Small intestine (tissue), 7 donors: ENCODE results near the gene SYT1. TPM values are rescaled to one million over a fixed set of nuclear protein-coding genes. Genes with fewer than 3 reads are reported as not detected.

Source experiments
- DNase-seq, 2 donors: peaks; one replicate each; pipeline versions ENCODE4 v3.0.0 to v3.0.0-alpha.2; 2013
- FAIRE-seq: peaks from 2 replicates; lab custom pipeline; 2012; peaks lifted over from hg19 to GRCh38; lab: Jason Lieb, UNC
- H3K27ac ChIP-seq, 3 donors: one replicate each; pipeline ENCODE4 v1.5.1; 2013; ENCODE audit warnings: low read length in 2 of 3, mild to moderate bottlenecking in 2 of 3, control low read depth in 1 of 3, inconsistent platforms in 1 of 3, low read depth in 1 of 3, moderate library complexity in 1 of 3
- H3K27me3 ChIP-seq, 3 donors: one replicate each; pipeline ENCODE4 v1.6.1; 2013; ENCODE audit warnings: low read length in 3 of 3, inconsistent platforms in 1 of 3; ENCODE audit not compliant: control insufficient read depth in 3 of 3, insufficient read depth in 3 of 3
- H3K36me3 ChIP-seq, 3 donors: one replicate each; pipeline ENCODE4 v1.6.1; 2013; ENCODE audit warnings: low read length in 3 of 3, inconsistent platforms in 1 of 3, low read depth in 1 of 3, mild to moderate bottlenecking in 1 of 3, moderate library complexity in 1 of 3; ENCODE audit not compliant: control insufficient read depth in 3 of 3, insufficient read depth in 2 of 3
- H3K4me1 ChIP-seq, 3 donors: one replicate each; pipeline ENCODE4 v1.6.1; 2013; ENCODE audit warnings: low read length in 2 of 3, inconsistent platforms in 1 of 3, low read depth in 1 of 3, mild to moderate bottlenecking in 1 of 3, moderate library complexity in 1 of 3; ENCODE audit not compliant: control insufficient read depth in 3 of 3, insufficient read depth in 2 of 3
- H3K4me3 ChIP-seq, 3 donors: one replicate each; pipeline ENCODE4 v1.5.1; 2013; ENCODE audit warnings: low read length in 3 of 3, control low read depth in 1 of 3, inconsistent platforms in 1 of 3, low read depth in 1 of 3, mild to moderate bottlenecking in 1 of 3, moderate library complexity in 1 of 3
- H3K9me3 ChIP-seq, 2 donors: one replicate each; pipeline ENCODE4 v1.6.1; 2013; ENCODE audit warnings: low read depth in 1 of 2, low read length in 1 of 2; ENCODE audit not compliant: control insufficient read depth in 2 of 2, insufficient read depth in 1 of 2
- WGBS, 3 donors: extraction: QIAGEN DNeasy Blood & Tissue Kit; methylation state at CpG; one replicate each; pipeline ENCODE4 v1.1.7; 2013; 5-methylcytosine and 5-hydroxymethylcytosine counted together
- polyA plus RNA-seq, 4 donors: library from polyadenylated mRNA; stranded (reverse) in 3 of 4; unstranded in 1 of 4; fragments of 200-250 nt in 3 of 4; fragments of 120-200 nt in 1 of 4; gene quantifications; one replicate each; pipeline versions ENCODE4 v1.2.1 to v1.2.3, GENCODE V29; 2013
- donor health status: healthy with polysubstance abuse.
- donor health status: control.
- donor health status: control.
- donor health status: Bipolar disorder and iron deficiency.
- donor health status: healthy.

SYT1 gene
- polyA plus RNA-seq, 4 donors = 1.3 to 11.3 TPM; not detected in 2

DNA sequence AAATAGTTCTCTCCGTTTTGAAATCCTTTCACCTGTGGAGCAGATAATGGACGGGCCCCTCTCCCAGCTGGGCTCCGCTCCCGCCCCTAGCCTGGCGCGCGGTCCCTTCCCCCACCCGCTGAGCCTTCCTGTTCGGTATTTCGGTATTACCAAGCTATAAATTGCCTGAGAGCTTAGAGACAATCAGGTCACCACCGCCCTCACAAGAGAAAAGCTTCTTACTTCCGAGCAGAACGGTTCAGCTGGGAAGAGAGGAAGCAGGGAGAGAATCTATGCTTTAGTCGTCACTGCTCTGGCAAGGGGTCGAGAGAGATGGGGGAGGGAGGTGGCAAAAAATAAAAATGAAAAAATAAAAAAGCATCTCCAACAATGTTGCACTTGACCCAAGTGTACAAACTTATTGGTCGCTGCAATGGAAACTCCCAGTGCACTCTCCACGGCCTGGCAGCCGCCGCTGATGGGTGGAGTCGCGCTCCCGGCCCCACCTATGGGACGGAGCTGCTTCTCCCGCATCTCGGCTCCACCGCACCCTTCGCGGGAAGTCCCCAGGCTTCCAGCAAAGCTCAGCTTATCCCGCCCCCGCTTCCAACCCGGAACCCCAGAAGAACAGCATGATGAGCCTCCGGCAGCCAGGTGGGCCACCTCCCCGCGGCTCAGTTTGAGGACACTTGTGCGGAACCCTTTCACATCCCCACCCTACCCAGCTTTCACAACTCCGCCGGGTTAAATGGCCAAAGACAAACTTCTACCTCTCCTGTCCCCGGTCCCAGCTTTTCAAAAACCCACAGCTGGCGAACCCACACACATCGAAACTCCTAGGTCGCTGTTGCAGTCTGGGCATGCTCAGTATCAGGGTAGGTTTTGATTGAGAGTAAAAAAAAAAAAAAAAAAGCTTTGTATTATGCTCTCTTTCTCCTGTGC is 832 bp upstream of the SYT1 start:
- Histone ChIP-seq H3K36me3 (no peaks in the 10 kb centered on the region), H3K4me3 (peak overlapping the region; percentile 4 to 55 (median 13)), H3K4me1 (no peaks in the 10 kb centered on the region), H3K27me3 (peaks cover 0 to 25% (median 3%) of the 10 kb centered on the region in 3 donors), H3K27ac (peak overlapping the region in 1 of 3 donors; percentile 48), H3K9me3 (no peaks in the 10 kb centered on the region)
- no peak for FAIRE-seq
- DNase-seq = peak in 1 of 2 donors; percentile 32
- 2 to 6% (median 5%) methylated on average over 39 to 41 of the region's 41 CpGs for WGBS, 3 donors

DNA sequence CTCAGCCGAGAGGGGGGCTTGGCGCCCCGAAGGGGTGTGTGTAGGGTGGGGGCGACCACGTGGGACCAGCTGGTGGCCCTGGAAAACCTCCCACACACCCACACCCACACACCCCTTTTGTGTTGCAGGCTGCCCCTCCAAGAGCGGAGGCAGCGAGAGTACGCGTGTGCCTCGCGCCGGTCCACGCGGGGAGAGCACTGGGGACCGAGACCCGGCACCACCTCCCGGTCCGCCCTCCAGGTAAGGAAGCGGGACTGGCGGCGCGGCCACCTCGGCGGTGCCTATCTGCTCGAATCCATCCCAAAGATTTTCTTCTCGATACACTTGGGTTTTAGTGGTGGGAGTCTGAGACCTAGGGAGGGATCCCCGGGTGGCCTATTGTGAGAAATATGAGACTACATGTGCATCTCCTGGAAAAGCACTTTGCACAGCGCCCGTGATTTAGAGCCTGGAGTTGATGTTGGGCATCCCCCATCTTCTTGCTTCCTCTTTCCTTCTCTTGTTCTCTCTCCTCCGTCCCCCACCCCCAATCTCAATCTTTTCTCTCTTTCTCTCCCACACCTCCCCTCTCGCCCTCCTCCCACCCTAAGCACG is 393 bp downstream of the SYT1 start:
- Histone ChIP-seq H3K36me3 (no peaks in the 10 kb centered on the region), H3K27ac (no peak overlapping the region), H3K4me3 (peak overlapping the region in 1 of 3 donors; percentile 55), H3K4me1 (no peaks in the 10 kb centered on the region), H3K27me3 (peaks cover 0 to 25% (median 3%) of the 10 kb centered on the region in 3 donors), H3K9me3 (no peaks in the 10 kb centered on the region)
- no peak for FAIRE-seq
- WGBS, 3 donors = 4 to 16% (median 13%) methylated on average over 26 to 31 of the region's 32 CpGs
- DNase-seq = peak in 1 of 2 donors; percentile 3

DNA sequence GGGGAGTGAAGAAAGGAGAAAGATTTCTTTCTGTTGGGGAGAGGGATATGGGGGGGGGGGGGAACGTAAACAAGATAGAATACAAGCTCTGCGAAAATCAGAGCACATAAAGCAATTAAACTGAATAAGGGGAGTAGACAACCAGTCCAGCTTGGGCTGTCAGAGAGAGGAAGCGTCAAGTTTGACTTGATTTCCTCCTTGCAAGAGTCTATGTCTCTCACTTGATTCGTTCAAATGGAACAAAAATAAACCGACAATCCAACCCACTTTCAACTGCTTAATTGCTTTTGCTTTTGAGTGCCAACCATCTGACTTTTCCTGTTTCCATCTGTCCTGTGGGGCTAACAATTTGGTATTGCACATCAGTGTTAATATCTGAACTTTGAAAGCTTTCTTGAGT is 942 bp downstream of the SYT1 start:
- H3K4me3 ChIP-seq = peak overlapping the region in 1 of 3 donors; percentile 55
- peaks cover 0 to 25% (median 3%) of the 10 kb centered on the region in 3 donors for H3K27me3 ChIP-seq
- no peaks in the 10 kb centered on the region for H3K36me3 ChIP-seq
- no peak overlapping the region for H3K27ac ChIP-seq
- no peak for FAIRE-seq
- H3K4me1 ChIP-seq = no peaks in the 10 kb centered on the region
- WGBS, 3 donors = 7 to 12% (median 9%) methylated on average over 5 of the region's 5 CpGs
- DNase-seq = no peak
- H3K9me3 ChIP-seq = no peaks in the 10 kb centered on the region

DNA sequence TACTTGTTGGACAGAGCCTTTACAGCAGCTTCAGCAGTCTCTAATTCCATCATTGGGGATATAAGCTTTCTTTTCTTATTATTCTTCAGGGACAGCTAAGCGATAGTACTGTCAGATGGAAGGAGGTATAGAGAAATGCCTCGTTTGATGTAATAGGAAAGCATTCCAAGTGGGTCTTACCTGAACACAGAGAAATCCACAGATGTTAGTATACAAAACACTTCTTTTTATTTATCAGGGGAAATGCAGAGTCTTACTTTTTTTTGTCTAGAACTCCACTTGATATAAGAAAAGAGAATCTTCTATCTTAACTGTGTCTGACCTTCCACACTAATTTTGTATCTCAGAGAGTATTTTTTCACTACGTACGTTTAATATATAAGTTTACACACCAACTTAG is 1.9 kb downstream of the SYT1 start:
- FAIRE-seq = no peak
- Histone ChIP-seq H3K27me3 (peaks cover 0 to 25% (median 3%) of the 10 kb centered on the region in 3 donors), H3K4me1 (no peaks in the 10 kb centered on the region), H3K9me3 (no peaks in the 10 kb centered on the region), H3K36me3 (no peaks in the 10 kb centered on the region), H3K4me3 (no peak overlapping the region), H3K27ac (no peak overlapping the region)
- DNase-seq = no peak
- 79 to 88% (median 84%) methylated on average over 4 of the region's 4 CpGs for WGBS, 3 donors

DNA sequence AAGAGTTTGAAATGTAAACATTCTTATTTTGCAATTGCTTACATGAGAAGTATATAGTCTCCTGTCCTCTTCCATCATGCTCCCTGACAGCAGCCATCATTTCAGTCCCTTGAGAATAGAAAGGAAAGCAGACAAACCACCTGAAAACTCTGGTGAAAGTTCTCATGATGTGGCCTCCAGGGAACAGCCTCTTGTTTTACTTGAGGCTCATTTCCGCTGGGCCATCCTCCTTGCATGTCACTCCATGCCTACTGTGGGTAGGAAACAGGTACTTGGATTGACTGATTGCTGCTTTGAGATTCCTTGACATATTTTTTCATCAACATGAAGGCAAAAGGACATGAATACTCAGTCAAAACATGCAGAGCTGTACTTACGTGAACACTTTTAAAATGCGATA is 6.0 kb downstream of the SYT1 start:
- Histone ChIP-seq H3K4me1 (no peaks in the 10 kb centered on the region), H3K27ac (no peak overlapping the region), H3K27me3 (peaks cover 0 to 2% (median 0%) of the 10 kb centered on the region in 3 donors), H3K36me3 (no peaks in the 10 kb centered on the region), H3K4me3 (no peak overlapping the region), H3K9me3 (no peaks in the 10 kb centered on the region)
- DNase-seq = no peak
- 86 to 87% (median 87%) methylated on average over 3 of the region's 3 CpGs for WGBS, 3 donors
- no peak for FAIRE-seq

DNA sequence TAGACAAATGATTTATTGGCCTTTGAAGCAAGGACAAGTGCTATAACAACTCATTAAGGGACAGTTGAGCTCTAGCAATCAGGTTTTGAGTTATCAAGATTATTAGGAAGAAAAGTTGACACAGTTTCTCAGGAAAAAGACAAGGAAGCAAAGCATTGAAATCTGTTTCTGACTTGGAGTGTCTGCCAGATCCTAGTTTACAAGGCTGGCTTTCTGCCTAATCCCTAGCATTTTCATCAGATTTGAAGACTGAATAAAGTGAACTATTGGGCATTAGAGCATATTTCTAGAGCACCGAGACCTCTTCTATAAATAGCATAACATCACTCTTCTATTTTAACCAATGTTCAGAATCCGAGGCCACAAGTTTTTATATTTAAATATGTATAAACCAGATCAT is 7.0 kb downstream of the SYT1 start:
- Histone ChIP-seq H3K4me3 (no peak overlapping the region), H3K9me3 (no peaks in the 10 kb centered on the region), H3K4me1 (no peaks in the 10 kb centered on the region), H3K36me3 (no peaks in the 10 kb centered on the region), H3K27ac (no peak overlapping the region), H3K27me3 (no peaks in the 10 kb centered on the region)
- DNase-seq = no peak
- 51 to 74% (median 74%) methylated on average over 2 of the region's 2 CpGs for WGBS, 3 donors
- no peak for FAIRE-seq

DNA sequence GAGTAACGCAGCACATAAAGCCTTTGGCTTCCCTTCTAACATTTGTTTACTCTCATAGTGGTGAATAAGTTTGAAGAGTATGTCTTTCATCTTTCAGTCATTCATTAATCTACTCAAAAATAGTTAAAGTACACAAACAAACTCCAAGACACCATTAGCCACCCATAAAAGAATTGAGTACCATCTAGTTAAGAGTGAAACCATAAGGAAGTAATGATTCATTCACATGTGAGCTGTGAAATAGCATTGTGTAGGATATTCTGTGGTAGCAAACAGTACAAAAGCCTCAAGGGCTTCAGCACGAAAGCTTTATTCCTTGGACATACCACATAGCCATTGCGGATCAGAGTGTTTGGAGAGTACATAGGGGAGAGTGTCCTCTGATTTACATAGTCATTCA is 13.9 kb downstream of the SYT1 start:
- Histone ChIP-seq H3K9me3 (no peaks in the 10 kb centered on the region), H3K27ac (no peak overlapping the region), H3K4me1 (no peaks in the 10 kb centered on the region), H3K4me3 (no peak overlapping the region), H3K36me3 (no peaks in the 10 kb centered on the region), H3K27me3 (no peaks in the 10 kb centered on the region)
- no peak for DNase-seq
- no peak for FAIRE-seq
- 80 to 89% (median 81%) methylated on average over 3 of the region's 3 CpGs for WGBS, 3 donors

DNA sequence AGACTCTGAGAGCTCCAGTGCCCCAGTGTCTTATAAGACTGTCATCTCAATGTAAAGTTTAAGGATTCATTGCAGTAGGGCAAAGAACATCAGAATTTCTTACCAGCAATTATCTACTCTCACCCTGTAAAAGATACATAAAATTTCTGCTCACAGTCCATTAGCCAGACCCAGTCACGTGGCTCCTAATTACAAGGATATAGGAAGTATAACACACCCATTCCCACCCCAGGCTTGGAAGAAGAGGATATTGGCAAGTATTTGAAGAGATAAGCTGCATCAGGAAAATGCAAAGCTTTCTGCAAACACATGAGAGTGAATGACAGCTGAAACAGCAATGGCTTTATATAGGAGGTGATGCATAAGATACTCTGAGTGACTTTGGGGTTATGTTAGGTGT is 14.3 kb downstream of the SYT1 start:
- Histone ChIP-seq H3K9me3 (no peaks in the 10 kb centered on the region), H3K4me1 (no peaks in the 10 kb centered on the region), H3K36me3 (no peaks in the 10 kb centered on the region), H3K27ac (no peak overlapping the region), H3K27me3 (no peaks in the 10 kb centered on the region), H3K4me3 (no peak overlapping the region)
- no peak for DNase-seq
- 30 to 52% (median 32%) methylated on average over 1 of the region's 1 CpG for WGBS, 3 donors
- no peak for FAIRE-seq
